ENCODE data around the gene CTNNA3. TPM values are rescaled to one million over a fixed set of nuclear protein-coding genes. Genes with fewer than 3 reads are reported as not detected.

CTNNA3 gene
- total RNA-seq, 1 donor from 2014 or later = not detected

DNA sequence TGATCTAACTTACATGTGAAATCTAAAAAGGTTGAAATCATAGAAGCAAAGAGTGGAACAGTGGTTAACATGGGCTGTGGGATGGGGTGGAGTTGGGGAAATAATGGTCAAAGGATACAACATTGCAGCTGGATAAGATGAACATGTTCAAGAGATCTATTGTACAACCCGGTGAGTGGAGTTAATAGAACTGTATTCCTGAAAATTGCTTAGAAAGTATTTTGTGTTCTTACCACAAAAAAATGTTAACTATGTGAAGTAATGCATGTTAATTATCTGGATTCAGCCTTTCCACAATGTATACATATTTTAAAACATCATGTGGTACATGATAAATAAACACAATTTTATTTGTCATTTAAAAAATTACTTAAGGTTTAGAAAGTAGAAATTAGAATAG is 1041.1 kb downstream of the CTNNA3 start:
- H3K36me3 ChIP-seq (ENCODE audit: control insufficient read depth, insufficient read depth, low read length) = no peaks in the 10 kb centered on the region
- DNase-seq (ENCODE audit: low read depth) = no peak
- no peaks in the 10 kb centered on the region for H3K27me3 ChIP-seq (ENCODE audit: control insufficient read depth, insufficient read depth, low read length)
- TF ChIP-seq, protein P1, sequence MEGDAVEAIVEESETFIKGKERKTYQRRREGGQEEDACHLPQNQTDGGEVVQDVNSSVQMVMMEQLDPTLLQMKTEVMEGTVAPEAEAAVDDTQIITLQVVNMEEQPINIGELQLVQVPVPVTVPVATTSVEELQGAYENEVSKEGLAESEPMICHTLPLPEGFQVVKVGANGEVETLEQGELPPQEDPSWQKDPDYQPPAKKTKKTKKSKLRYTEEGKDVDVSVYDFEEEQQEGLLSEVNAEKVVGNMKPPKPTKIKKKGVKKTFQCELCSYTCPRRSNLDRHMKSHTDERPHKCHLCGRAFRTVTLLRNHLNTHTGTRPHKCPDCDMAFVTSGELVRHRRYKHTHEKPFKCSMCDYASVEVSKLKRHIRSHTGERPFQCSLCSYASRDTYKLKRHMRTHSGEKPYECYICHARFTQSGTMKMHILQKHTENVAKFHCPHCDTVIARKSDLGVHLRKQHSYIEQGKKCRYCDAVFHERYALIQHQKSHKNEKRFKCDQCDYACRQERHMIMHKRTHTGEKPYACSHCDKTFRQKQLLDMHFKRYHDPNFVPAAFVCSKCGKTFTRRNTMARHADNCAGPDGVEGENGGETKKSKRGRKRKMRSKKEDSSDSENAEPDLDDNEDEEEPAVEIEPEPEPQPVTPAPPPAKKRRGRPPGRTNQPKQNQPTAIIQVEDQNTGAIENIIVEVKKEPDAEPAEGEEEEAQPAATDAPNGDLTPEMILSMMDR (IDR thresholded peaks at IDR 0.05; ENCODE audit: insufficient read depth, low read length, severe bottlenecking) = no peak
- no peak for FAIRE-seq
- H3K4me3 ChIP-seq (ENCODE audit: low read depth, low read length) = no peak overlapping the region

DNA sequence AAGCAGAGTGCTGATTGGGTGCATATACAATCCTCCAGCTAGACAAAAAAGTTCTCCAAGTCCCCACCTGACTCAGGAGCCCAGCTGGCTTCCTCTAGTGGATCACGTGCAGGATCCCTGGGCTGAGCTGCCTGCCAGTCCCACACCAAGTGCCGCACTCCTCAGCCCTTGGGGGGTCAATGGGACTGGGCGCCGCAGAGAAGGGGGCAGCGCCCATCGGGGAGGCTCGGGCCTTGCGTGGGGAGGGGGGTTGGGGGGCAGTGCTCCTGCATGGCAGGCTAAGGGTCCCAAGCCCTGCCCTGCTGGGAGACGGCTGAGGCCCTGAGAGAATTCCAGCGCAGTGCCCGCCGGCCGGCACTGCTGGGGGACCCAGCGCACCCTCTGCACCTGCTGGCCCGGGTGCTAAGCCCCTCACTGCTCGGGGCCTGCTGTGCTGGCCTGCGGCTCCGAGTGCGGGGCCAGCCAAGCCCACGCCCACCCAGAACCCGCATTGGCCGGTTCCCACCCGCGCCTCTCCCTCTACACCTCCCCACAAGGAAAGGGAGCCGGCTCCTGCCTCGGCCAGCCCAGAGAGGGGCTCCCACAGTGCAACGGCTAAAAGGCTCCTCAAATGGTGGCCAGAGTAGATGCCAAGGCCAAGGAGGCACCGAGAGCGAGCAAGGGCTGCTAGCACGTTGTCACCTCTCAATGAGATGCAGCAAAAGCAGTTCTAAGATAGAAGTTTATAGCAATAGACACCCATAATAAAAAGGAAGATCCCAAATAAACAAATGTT is 1044.5 kb downstream of the CTNNA3 start:
- TF ChIP-seq, protein P1 (IDR thresholded peaks at IDR 0.05; ENCODE audit: insufficient read depth, low read length, severe bottlenecking) = no peak
- no peaks in the 10 kb centered on the region for H3K27me3 ChIP-seq (ENCODE audit: control insufficient read depth, insufficient read depth, low read length)
- H3K4me3 ChIP-seq (ENCODE audit: low read depth, low read length) = no peak overlapping the region
- H3K36me3 ChIP-seq (ENCODE audit: control insufficient read depth, insufficient read depth, low read length) = no peaks in the 10 kb centered on the region
- FAIRE-seq (no peak), DNase-seq (ENCODE audit: low read depth) (no peak)

DNA sequence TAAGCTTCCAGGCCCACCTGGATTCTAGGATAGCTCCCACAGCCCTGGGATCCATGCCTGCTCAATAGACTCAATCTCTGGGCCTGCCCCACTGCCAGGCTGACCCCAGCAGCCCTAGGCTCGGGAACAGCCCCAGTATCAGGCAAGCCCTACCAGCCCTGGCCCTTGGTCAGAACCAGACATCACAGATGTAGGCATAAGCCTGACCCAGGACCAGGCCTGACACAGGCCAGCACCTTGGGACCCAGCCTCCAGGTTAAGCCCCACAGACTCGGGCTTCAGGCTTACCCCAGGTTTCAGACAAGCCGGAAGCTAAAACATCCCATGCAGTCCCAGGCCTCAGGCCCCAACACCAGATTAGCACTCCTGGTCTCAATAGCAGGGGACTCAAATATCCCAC is 1046.4 kb downstream of the CTNNA3 start:
- DNase-seq (ENCODE audit: low read depth) (no peak), FAIRE-seq (no peak)
- TF ChIP-seq, protein P1 (IDR thresholded peaks at IDR 0.05; ENCODE audit: insufficient read depth, low read length, severe bottlenecking) = no peak
- Histone ChIP-seq H3K27me3 (ENCODE audit: control insufficient read depth, insufficient read depth, low read length) (no peaks in the 10 kb centered on the region), H3K4me3 (ENCODE audit: low read depth, low read length) (no peak overlapping the region), H3K36me3 (ENCODE audit: control insufficient read depth, insufficient read depth, low read length) (no peaks in the 10 kb centered on the region)

DNA sequence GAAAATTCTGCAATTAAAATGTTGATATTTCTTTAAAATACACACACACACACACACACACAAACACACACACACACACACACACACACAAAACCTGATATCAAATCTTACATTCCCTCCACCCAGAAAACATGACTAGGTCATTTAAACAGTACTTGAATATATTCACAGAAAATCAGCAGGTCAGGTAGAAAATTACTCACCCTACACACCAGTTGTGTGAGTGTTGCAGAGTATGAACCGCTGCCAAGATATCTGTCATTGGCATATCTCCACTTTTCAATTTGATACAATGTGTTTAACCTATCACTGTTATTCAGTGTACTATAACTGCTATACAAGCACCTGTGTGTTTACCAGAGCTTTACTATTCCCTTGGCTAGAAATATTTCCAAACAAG is 1053.8 kb downstream of the CTNNA3 start:
- TF ChIP-seq, protein P1 (IDR thresholded peaks at IDR 0.05; ENCODE audit: insufficient read depth, low read length, severe bottlenecking) = no peak
- FAIRE-seq = no peak
- H3K27me3 ChIP-seq (ENCODE audit: control insufficient read depth, insufficient read depth, low read length) = no peaks in the 10 kb centered on the region

DNA sequence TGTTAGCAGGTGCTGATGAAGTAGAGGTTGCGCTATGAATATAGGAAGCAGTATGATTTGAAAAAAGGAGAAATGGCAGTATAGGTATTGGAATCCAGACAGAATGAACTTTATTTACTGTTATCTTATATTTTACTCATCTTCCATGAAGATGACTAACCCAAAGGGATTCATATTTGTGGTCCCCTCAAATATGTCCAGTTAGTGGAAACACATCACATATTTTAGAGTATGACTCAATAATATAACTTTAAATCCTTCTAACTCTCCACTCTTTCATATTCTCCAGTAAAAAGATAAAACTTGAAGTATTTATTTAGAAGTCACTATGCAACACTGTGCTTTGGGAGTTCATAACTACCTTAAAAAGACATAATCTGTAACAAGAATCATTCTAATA is 1056.6 kb downstream of the CTNNA3 start:
- DNase-seq (ENCODE audit: low read depth) = no peak
- Histone ChIP-seq H3K27me3 (ENCODE audit: control insufficient read depth, insufficient read depth, low read length) (no peaks in the 10 kb centered on the region), H3K36me3 (ENCODE audit: control insufficient read depth, insufficient read depth, low read length) (no peaks in the 10 kb centered on the region), H3K4me3 (ENCODE audit: low read depth, low read length) (no peak overlapping the region)
- TF ChIP-seq, protein P1 (IDR thresholded peaks at IDR 0.05; ENCODE audit: insufficient read depth, low read length, severe bottlenecking) = no peak
- no peak for FAIRE-seq

More for the DNA sequence above, 1053.8 kb downstream of the CTNNA3 start:
- Histone ChIP-seq H3K36me3 (ENCODE audit: control insufficient read depth, insufficient read depth, low read length) (no peaks in the 10 kb centered on the region), H3K4me3 (ENCODE audit: low read depth, low read length) (no peak overlapping the region)
- DNase-seq (ENCODE audit: low read depth) = peak; percentile 33
